RWPE1 (cell line): ENCODE data around the gene PLAAT5.

Experiments
- CTCF ChIA-PET: fragments of 350-600 bp; sonication (Branson Sonifier 250); formaldehyde crosslinking; extraction: SDS; loops from one replicate; lab custom pipeline; 2021; lab: Yijun Ruan, JAX
- POLR2A ChIA-PET: fragments of 400-600 bp; formaldehyde crosslinking; extraction: SDS; loops from one replicate; lab custom pipeline; 2020; ENCODE audit warnings: antibody characterized with exemption; ENCODE audit not compliant: low non-redundant PET; lab: Yijun Ruan, JAX
- DNase-seq: peaks from one replicate; pipeline ENCODE4 v3.0.0; 2012; ENCODE audit warnings: low spot score
- H3K27ac ChIP-seq: fragments of 450-650 bp; 2 replicates; pipeline ENCODE4 v1.5.1; 2017
- CTCF ChIP-seq: fragments of 450-650 bp; conservative IDR thresholded peaks from 2 replicates; pipeline ENCODE4 v1.5.1; 2017; ENCODE audit warnings: low read depth, mild to moderate bottlenecking

Gene PLAAT5

GRCh38 chr11:63506876-63507275, 15.9 kb upstream of the PLAAT5 start:
- ChIA-PET POLR2A (no interaction called here), CTCF (interaction anchor here (0.6 to 1.1 kb wide), 2 partner anchors 14 to 143 kb away, joined by 3 to 4 read pairs; no protein-coding TSS in a partner anchor)
- no peak overlapping the region for H3K27ac ChIP-seq
- no peak for DNase-seq
- no peak for TF ChIP-seq CTCF

GRCh38 chr11:63505857-63506528, 15.0 kb upstream of the PLAAT5 start, which contains the start of gene LGALS12:
TSS of gene LGALS12 (plus strand) at chr11:63506084. CDS start at chr11:63506459, 375 bp downstream.
- ChIA-PET POLR2A (no interaction called here), CTCF (no interaction called here)

GRCh38 chr11:63504933-63505586, 14.1 kb upstream of the PLAAT5 start:
- H3K27ac ChIP-seq: no peak overlapping the region
- DNase-seq: no peak
- ChIA-PET POLR2A (no interaction called here), CTCF (interaction anchor here (0.6 kb wide), 1 partner anchor 32 kb away, joined by 4 read pairs; no protein-coding TSS in a partner anchor)
- no peak for TF ChIP-seq CTCF

More at GRCh38 chr11:63505857-63506528, 15.0 kb upstream of the PLAAT5 start, which contains the start of gene LGALS12:
- no peak within 1 kb of the TSS for H3K27ac ChIP-seq
- DNase-seq: no peak
- no peak for TF ChIP-seq CTCF

GRCh38 chr11:63504054-63504453, 13.1 kb upstream of the PLAAT5 start:
- CTCF ChIA-PET: no interaction called here
- H3K27ac ChIP-seq: no peak overlapping the region
- DNase-seq: no peak
- POLR2A ChIA-PET: no interaction called here
- TF ChIP-seq CTCF: no peak

GRCh38 chr11:63503492-63503891, 12.5 kb upstream of the PLAAT5 start:
- no peak for TF ChIP-seq CTCF
- H3K27ac ChIP-seq: no peak overlapping the region
- POLR2A ChIA-PET: no interaction called here
- CTCF ChIA-PET: no interaction called here
- no peak for DNase-seq

- no peak overlapping the region for H3K27ac ChIP-seq
- CTCF ChIA-PET: no interaction called here
- TF ChIP-seq CTCF: no peak
- POLR2A ChIA-PET: no interaction called here
- DNase-seq: no peak
Observed at GRCh38 chr11:63502252-63502820, 11.4 kb upstream of the PLAAT5 start.
